K562 (cell line): ENCODE measurements around the gene NINL. TPM values are rescaled to one million over a fixed set of nuclear protein-coding genes. Genes with fewer than 3 reads are reported as not detected.

Source experiments
- ATAC-seq: fragments of 200-7000 bp; cut with Tn5 transposase; 3 replicates; pipeline ENCODE4 v1.9.1; 2020; ENCODE audit warnings: moderate library complexity
- BruUV-seq: library from RNA; stranded (reverse); fragments of 400-500 nt; replicated peaks from 2 replicates; lab custom pipeline; 2021; lab: Mats Ljungman, UMichigan
- CTCF ChIA-PET: fragments of 300-600 bp; formaldehyde crosslinking; extraction: SDS; loops from one replicate; lab custom pipeline; 2021; ENCODE audit warnings: low intra/inter-chr PET ratio; lab: Yijun Ruan, JAX
- POLR2A ChIA-PET: fragments of 300-600, 350-650 bp; sonication (Branson Sonifier 250); formaldehyde crosslinking; extraction: SDS; loops from one replicate; lab custom pipeline; 2021; ENCODE audit warnings: antibody characterized with exemption, inconsistent platforms; lab: Yijun Ruan, JAX
- DNase-seq, 4 experiments: peaks; one replicate each; pipeline versions ENCODE4 v3.0.0 to v3.0.0-alpha.2; 2011 to 2018; ENCODE audit warnings: low spot score in 3 of 4, mixed read lengths in 3 of 4; ENCODE audit errors: extremely low read depth in 1 of 4
- FAIRE-seq: peaks from 2 replicates; lab custom pipeline; 2011; peaks lifted over from hg19 to GRCh38; lab: Jason Lieb, UNC
- H2AFZ ChIP-seq: 2 replicates; pipeline ENCODE4 v1.6.0; 2011; ENCODE audit warnings: low read depth, low read length, control low read depth, inconsistent platforms
- H3K27ac ChIP-seq: fragments of 200-600 bp; 3 replicates; pipeline ENCODE4 v1.8.0; 2011; ENCODE audit warnings: low read depth, mild to moderate bottlenecking, control low read depth, inconsistent platforms, low read length, moderate library complexity, mixed read lengths; ENCODE audit errors: extremely low read depth
- H3K27me3 ChIP-seq, 2 experiments: fragments of 300-600 bp in 1 of 2; 2 replicates in 1 of 2; 3 replicates in 1 of 2; pipeline versions ENCODE4 v1.6.0 to v1.8.0; 2011; ENCODE audit warnings: inconsistent platforms in 2 of 2, low read length in 2 of 2, mild to moderate bottlenecking in 1 of 2, mixed read lengths in 1 of 2, moderate library complexity in 1 of 2; ENCODE audit not compliant: control insufficient read depth in 2 of 2, insufficient read depth in 2 of 2
- H3K36me3 ChIP-seq: fragments of 300-600 bp; 3 replicates; pipeline ENCODE4 v1.8.0; 2011; ENCODE audit warnings: mild to moderate bottlenecking, low read length, inconsistent platforms; ENCODE audit not compliant: control insufficient read depth, insufficient read depth
- H3K4me1 ChIP-seq, 2 experiments: fragments of 200-600 bp in 1 of 2; replicated peaks in 1 of 2; 2 replicates in 1 of 2; 3 replicates in 1 of 2; pipeline versions ENCODE4 v1.5.1 to v1.8.0; 2011; ENCODE audit warnings: inconsistent platforms in 2 of 2, low read length in 2 of 2, mild to moderate bottlenecking in 1 of 2, mixed read lengths in 1 of 2, moderate library complexity in 1 of 2; ENCODE audit not compliant: control insufficient read depth in 2 of 2, insufficient read depth in 2 of 2
- H3K4me2 ChIP-seq: 2 replicates; pipeline ENCODE4 v1.6.1; 2011; ENCODE audit warnings: low read length, control low read depth, inconsistent platforms, mixed read lengths; ENCODE audit not compliant: insufficient read depth
- H3K4me3 ChIP-seq: fragments of 200-600 bp; sonication (generic), shearing (Covaris generic); 2 replicates; pipeline ENCODE4 v1.5.1; 2016; ENCODE audit warnings: control low read depth, inconsistent platforms
- H3K79me2 ChIP-seq: fragments of 200-600 bp; 3 replicates; pipeline ENCODE4 v1.8.0; 2011; ENCODE audit warnings: low read length, inconsistent platforms; ENCODE audit not compliant: control insufficient read depth, insufficient read depth
- H3K9ac ChIP-seq, 2 experiments: 2 replicates each; pipeline versions ENCODE4 v1.6.0 to v1.6.1; 2011; ENCODE audit warnings: low read depth in 2 of 2, low read length in 2 of 2, control low read depth in 1 of 2, inconsistent platforms in 1 of 2, mild to moderate bottlenecking in 1 of 2, mixed read lengths in 1 of 2; ENCODE audit not compliant: insufficient read depth in 1 of 2
- H3K9me1 ChIP-seq: one replicate; pipeline ENCODE4 v1.6.0; 2011; ENCODE audit warnings: inconsistent platforms, mild to moderate bottlenecking, low read length, moderate library complexity; ENCODE audit not compliant: control insufficient read depth, insufficient read depth
- H3K9me3 ChIP-seq: replicated peaks from 2 replicates; pipeline ENCODE4 v1.5.1; 2011; ENCODE audit warnings: low read depth, low read length, inconsistent platforms; ENCODE audit not compliant: control insufficient read depth, insufficient read depth
- H4K20me1 ChIP-seq: replicated peaks from 2 replicates; pipeline ENCODE4 v1.6.1; 2011; ENCODE audit warnings: low read length, inconsistent platforms, mixed read lengths; ENCODE audit not compliant: control insufficient read depth, insufficient read depth
- ARID2 ChIP-seq: fragments of 450-650 bp; IDR thresholded peaks from 2 replicates; pipeline ENCODE4 v1.6.1; 2017; ENCODE audit warnings: antibody characterized with exemption, mild to moderate bottlenecking
- ASH1L ChIP-seq: fragments of 450-650 bp; IDR thresholded peaks from 2 replicates; pipeline ENCODE4 v1.6.1; 2018; ENCODE audit warnings: borderline replicate concordance, mild to moderate bottlenecking, low read depth; ENCODE audit not compliant: partially characterized antibody
- BHLHE40 ChIP-seq: IDR thresholded peaks from 2 replicates; pipeline ENCODE4 v1.6.1; 2011; ENCODE audit warnings: low read length, improper control_type of control experiment
- CBFB ChIP-seq: sonication (generic); formaldehyde crosslinking; IDR thresholded peaks from 2 replicates; pipeline ENCODE4 v1.4.0; 2020; ENCODE audit warnings: mild to moderate bottlenecking, missing genetic modification reagents
- CBX5 ChIP-seq: IDR thresholded peaks from 2 replicates; pipeline ENCODE4 v1.6.1; 2014; ENCODE audit warnings: low read depth, borderline replicate concordance
- CEBPG ChIP-seq, 3 experiments: fragments of 200-800 bp in 1 of 3; sonication (Bioruptor generic) in 1 of 3; sonication (generic) in 1 of 3; formaldehyde crosslinking in 1 of 3; IDR thresholded peaks in 2 of 3; conservative IDR thresholded peaks in 1 of 3; 2 replicates each; pipeline versions ENCODE4 v1.6.1 to v1.8.0; 2016 to 2022; ENCODE audit warnings: missing compliant biosample characterization in 2 of 3, missing genetic modification characterization in 2 of 3, mild to moderate bottlenecking in 1 of 3, missing genetic modification reagents in 1 of 3
- DNMT1 ChIP-seq: fragments of 450-650 bp; IDR thresholded peaks from 2 replicates; pipeline ENCODE4 v1.6.1; 2016; ENCODE audit warnings: antibody characterized with exemption, mild to moderate bottlenecking
- FOSL1 ChIP-seq: fragments of 200-800 bp; sonication (Bioruptor generic); conservative IDR thresholded peaks from 2 replicates; pipeline ENCODE4 v1.6.1; 2016; ENCODE audit warnings: missing genetic modification characterization, missing compliant biosample characterization
- FOXA1 ChIP-seq: fragments of 450-650 bp; IDR thresholded peaks from 2 replicates; pipeline ENCODE4 v1.6.1; 2016; ENCODE audit warnings: mild to moderate bottlenecking, borderline replicate concordance
- GTF2E2 ChIP-seq: fragments of 200-800 bp; sonication (Bioruptor generic); IDR thresholded peaks from 2 replicates; pipeline ENCODE4 v1.6.1; 2016; ENCODE audit warnings: missing genetic modification characterization, missing compliant biosample characterization
- MCM7 ChIP-seq, 2 experiments: fragments of 450-650 bp; IDR thresholded peaks; 2 replicates each; pipeline ENCODE4 v1.6.1; 2016 to 2018
- RFX1 ChIP-seq: fragments of 450-650 bp; IDR thresholded peaks from 2 replicates; pipeline ENCODE4 v1.6.1; 2016; ENCODE audit warnings: mild to moderate bottlenecking, moderate library complexity
- TRIM24 ChIP-seq, 2 experiments: fragments of 450-650 bp; IDR thresholded peaks; 2 replicates each; pipeline ENCODE4 v1.6.1; 2016
- ZNF384 ChIP-seq: IDR thresholded peaks from 2 replicates; pipeline ENCODE4 v1.6.1; 2012; ENCODE audit warnings: low read depth, low read length, improper control_type of control experiment
- WGBS: fragments of 100-300 bp; shearing (Covaris generic); methylation state at CpG from one replicate; pipeline ENCODE4 v1.1.6; 2016; ENCODE audit warnings: low coverage, mixed read lengths; ENCODE audit not compliant: insufficient coverage; ENCODE audit errors: missing lambda C conversion rate; 5-methylcytosine and 5-hydroxymethylcytosine counted together
- in situ Hi-C: fragments of 300-500 bp; cut with MboI; formaldehyde crosslinking; loops from 4 replicates; pipeline ENCODE4 v1.15.0; 2018; ENCODE audit warnings: inconsistent platforms, mixed read lengths
- intact Hi-C: fragments of 100-400 bp; cut with micrococcal nuclease; formaldehyde crosslinking; loops from 2 replicates; pipeline ENCODE4 v1.14.2; 2022
- polyA plus RNA-seq, 8 experiments: library from polyadenylated mRNA; depleted of rRNA in 4 of 8; stranded (reverse) in 5 of 8; unstranded in 3 of 8; fragments of >200 nt; fragmentation: Nextera tagmentation in 2 of 8; fragmentation: Illumina TruSeq in 1 of 8; extraction: Ambion mirVana in 2 of 8; extraction: Trizol in 1 of 8; gene quantifications; 2 replicates each; pipeline versions ENCODE4 v1.2.1 to v1.2.3, GENCODE V29; 2011 to 2014; ENCODE audit warnings: inconsistent platforms in 1 of 8, missing spikeins in 1 of 8
- total RNA-seq, 7 experiments: library from RNA; depleted of rRNA in 6 of 7; stranded (reverse); fragments of >200 nt in 6 of 7; fragmentation: Illumina TruSeq in 2 of 7; extraction: Trizol in 2 of 7; gene quantifications; 2 replicates each; pipeline versions ENCODE4 v1.2.1 to v1.2.3, GENCODE V29; 2011 to 2021; ENCODE audit warnings: low replicate concordance in 1 of 7
- TF ChIP-seq, protein P1 (sequence below): fragments of 250-450 bp; sonication (Bioruptor Pico); IDR thresholded peaks from 2 replicates; pipeline ENCODE4 v1.4.0; 2020; ENCODE audit warnings: mild to moderate bottlenecking, moderate library complexity, borderline replicate concordance
- TF ChIP-seq, protein P2 (sequence below): sonication (generic); formaldehyde crosslinking; IDR thresholded peaks from 2 replicates; pipeline ENCODE4 v1.8.1; 2023; ENCODE audit warnings: mild to moderate bottlenecking, missing genetic modification reagents

NINL gene
- total and polyA plus RNA-seq, 9 of the 15 experiments (the other 6 are each of a cell fraction or from before 2014, with no cell fraction given): 0.03 to 0.22 (median 0.05) TPM; not detected in 5

GRCh38 chr20:25487306-25487705 is 98.0 kb downstream of the NINL start:
- no peak for FAIRE-seq
- DNase-seq: no peak
- peaks cover 0 to 31% of the 10 kb centered on the region in 2 experiments for H3K27me3 ChIP-seq
- H3K9ac ChIP-seq: no peak overlapping the region
- in situ Hi-C loops (no loop called here), intact Hi-C loops (no loop called here)
- no peak overlapping the region for H3K4me3 ChIP-seq
- no peak overlapping the region for H3K27ac ChIP-seq
- no peaks in the 10 kb centered on the region for H3K9me1 ChIP-seq
- BruUV-seq: no TSS peak
- H3K4me2 ChIP-seq: no peak overlapping the region
- ChIA-PET POLR2A (interaction anchor here (0.6 kb wide), 3 partner anchors 210 to 1473 kb away, joined by 3 to 4 read pairs (median 3); no protein-coding TSS in a partner anchor), CTCF (no interaction called here)
- H2AFZ ChIP-seq: no peak overlapping the region
- no peaks in the 10 kb centered on the region for H4K20me1 ChIP-seq
- ATAC-seq: no peak
- H3K9me3 ChIP-seq: no peaks in the 10 kb centered on the region
- H3K36me3 ChIP-seq: no peaks in the 10 kb centered on the region
- no peaks in the 10 kb centered on the region for H3K4me1 ChIP-seq
- 0% methylated on average over 2 of the region's 2 CpGs for WGBS
- H3K79me2 ChIP-seq: no peaks in the 10 kb centered on the region
- TF ChIP-seq, protein P1, sequence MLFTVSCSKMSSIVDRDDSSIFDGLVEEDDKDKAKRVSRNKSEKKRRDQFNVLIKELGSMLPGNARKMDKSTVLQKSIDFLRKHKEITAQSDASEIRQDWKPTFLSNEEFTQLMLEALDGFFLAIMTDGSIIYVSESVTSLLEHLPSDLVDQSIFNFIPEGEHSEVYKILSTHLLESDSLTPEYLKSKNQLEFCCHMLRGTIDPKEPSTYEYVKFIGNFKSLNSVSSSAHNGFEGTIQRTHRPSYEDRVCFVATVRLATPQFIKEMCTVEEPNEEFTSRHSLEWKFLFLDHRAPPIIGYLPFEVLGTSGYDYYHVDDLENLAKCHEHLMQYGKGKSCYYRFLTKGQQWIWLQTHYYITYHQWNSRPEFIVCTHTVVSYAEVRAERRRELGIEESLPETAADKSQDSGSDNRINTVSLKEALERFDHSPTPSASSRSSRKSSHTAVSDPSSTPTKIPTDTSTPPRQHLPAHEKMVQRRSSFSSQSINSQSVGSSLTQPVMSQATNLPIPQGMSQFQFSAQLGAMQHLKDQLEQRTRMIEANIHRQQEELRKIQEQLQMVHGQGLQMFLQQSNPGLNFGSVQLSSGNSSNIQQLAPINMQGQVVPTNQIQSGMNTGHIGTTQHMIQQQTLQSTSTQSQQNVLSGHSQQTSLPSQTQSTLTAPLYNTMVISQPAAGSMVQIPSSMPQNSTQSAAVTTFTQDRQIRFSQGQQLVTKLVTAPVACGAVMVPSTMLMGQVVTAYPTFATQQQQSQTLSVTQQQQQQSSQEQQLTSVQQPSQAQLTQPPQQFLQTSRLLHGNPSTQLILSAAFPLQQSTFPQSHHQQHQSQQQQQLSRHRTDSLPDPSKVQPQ (CRISPR knock-in tag): no peak
- no peak for TF ChIP-seq DNMT1
- no peak for TF ChIP-seq ZNF384
- TF ChIP-seq RFX1: no peak
- no peak for TF ChIP-seq ASH1L
- no peak for TF ChIP-seq FOSL1 (tag)
- TF ChIP-seq CBFB (CRISPR knock-in tag): no peak
- TF ChIP-seq BHLHE40: no peak
- no peak for TF ChIP-seq GTF2E2
- no peak for TF ChIP-seq FOXA1
- no peak for TF ChIP-seq ARID2
- TF ChIP-seq, protein P2, sequence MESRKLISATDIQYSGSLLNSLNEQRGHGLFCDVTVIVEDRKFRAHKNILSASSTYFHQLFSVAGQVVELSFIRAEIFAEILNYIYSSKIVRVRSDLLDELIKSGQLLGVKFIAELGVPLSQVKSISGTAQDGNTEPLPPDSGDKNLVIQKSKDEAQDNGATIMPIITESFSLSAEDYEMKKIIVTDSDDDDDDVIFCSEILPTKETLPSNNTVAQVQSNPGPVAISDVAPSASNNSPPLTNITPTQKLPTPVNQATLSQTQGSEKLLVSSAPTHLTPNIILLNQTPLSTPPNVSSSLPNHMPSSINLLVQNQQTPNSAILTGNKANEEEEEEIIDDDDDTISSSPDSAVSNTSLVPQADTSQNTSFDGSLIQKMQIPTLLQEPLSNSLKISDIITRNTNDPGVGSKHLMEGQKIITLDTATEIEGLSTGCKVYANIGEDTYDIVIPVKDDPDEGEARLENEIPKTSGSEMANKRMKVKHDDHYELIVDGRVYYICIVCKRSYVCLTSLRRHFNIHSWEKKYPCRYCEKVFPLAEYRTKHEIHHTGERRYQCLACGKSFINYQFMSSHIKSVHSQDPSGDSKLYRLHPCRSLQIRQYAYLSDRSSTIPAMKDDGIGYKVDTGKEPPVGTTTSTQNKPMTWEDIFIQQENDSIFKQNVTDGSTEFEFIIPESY: no peak
- no peak for TF ChIP-seq CEBPG (CRISPR knock-in tag; IDR thresholded peaks at IDR 0.05)
- no peak for TF ChIP-seq CEBPG (tag; conservative IDR thresholded peaks at IDR 0.05 in 1 of 2, IDR thresholded peaks at IDR 0.05 in 1 of 2)
- no peak for TF ChIP-seq TRIM24 (IDR thresholded peaks at IDR 0.05)
- no peak for TF ChIP-seq MCM7 (IDR thresholded peaks at IDR 0.05)
- no peak for TF ChIP-seq CBX5
